ENCODE results near the gene PARD6B.
A peak's percentile ranks its signal among the peaks of the same experiment; 100 is the strongest.

PARD6B gene

GRCh38 chr20:50723672-50724071 lies 7.7 kb upstream of the PARD6B start:
- DNase-seq (ENCODE audit: low read depth in 1 of 2, low spot score in 1 of 2) = no peak

- DNase-seq (ENCODE audit: low read depth in 1 of 2, low spot score in 1 of 2) = no peak
Measured at GRCh38 chr20:50724112-50724725, 7.2 kb upstream of the PARD6B start.

- peak in 1 of 2 donors; percentile 73 for DNase-seq (ENCODE audit: low read depth in 1 of 2, low spot score in 1 of 2)
Measured at GRCh38 chr20:50724851-50725723, 6.3 kb upstream of the PARD6B start.

- no peak for DNase-seq (ENCODE audit: low read depth in 1 of 2, low spot score in 1 of 2)
Measured at GRCh38 chr20:50725724-50726005, 5.7 kb upstream of the PARD6B start.

GRCh38 chr20:50726955-50727791 lies 4.2 kb upstream of the PARD6B start:
- no peak for DNase-seq (ENCODE audit: low read depth in 1 of 2, low spot score in 1 of 2)

- no peak for DNase-seq (ENCODE audit: low read depth in 1 of 2, low spot score in 1 of 2)
Measured at GRCh38 chr20:50727792-50728485, 3.4 kb upstream of the PARD6B start.

- no peak for DNase-seq (ENCODE audit: low read depth in 1 of 2, low spot score in 1 of 2)
Measured at GRCh38 chr20:50728486-50728980, 2.8 kb upstream of the PARD6B start.

- DNase-seq (ENCODE audit: low read depth in 1 of 2, low spot score in 1 of 2) = no peak
Measured at GRCh38 chr20:50728981-50729874, 2.2 kb upstream of the PARD6B start.

GRCh38 chr20:50729901-50730764 lies 1.2 kb upstream of the PARD6B start:
- no peak for DNase-seq (ENCODE audit: low read depth in 1 of 2, low spot score in 1 of 2)

GRCh38 chr20:50730765-50731054 lies 670 bp upstream of the PARD6B start:
- DNase-seq (ENCODE audit: low read depth in 1 of 2, low spot score in 1 of 2) = no peak

- DNase-seq (ENCODE audit: low read depth in 1 of 2, low spot score in 1 of 2) = no peak
Measured at GRCh38 chr20:50731930-50732690, 730 bp downstream of the PARD6B start.

GRCh38 chr20:50733644-50734349 lies 2.4 kb downstream of the PARD6B start:
- no peak for DNase-seq (ENCODE audit: low read depth in 1 of 2, low spot score in 1 of 2)

GRCh38 chr20:50734730-50735679 lies 3.6 kb downstream of the PARD6B start:
- no peak for DNase-seq (ENCODE audit: low read depth in 1 of 2, low spot score in 1 of 2)

GRCh38 chr20:50735813-50736212 lies 4.4 kb downstream of the PARD6B start:
- no peak for DNase-seq (ENCODE audit: low read depth in 1 of 2, low spot score in 1 of 2)

- no peak for DNase-seq (ENCODE audit: low read depth in 1 of 2, low spot score in 1 of 2)
Measured at GRCh38 chr20:50737352-50737751, 6.0 kb downstream of the PARD6B start.

GRCh38 chr20:50743087-50743486 lies 11.7 kb downstream of the PARD6B start:
- DNase-seq (ENCODE audit: low read depth in 1 of 2, low spot score in 1 of 2) = no peak
